ENCODE data around the gene ATP2B2.

ATP2B2 gene

DNA sequence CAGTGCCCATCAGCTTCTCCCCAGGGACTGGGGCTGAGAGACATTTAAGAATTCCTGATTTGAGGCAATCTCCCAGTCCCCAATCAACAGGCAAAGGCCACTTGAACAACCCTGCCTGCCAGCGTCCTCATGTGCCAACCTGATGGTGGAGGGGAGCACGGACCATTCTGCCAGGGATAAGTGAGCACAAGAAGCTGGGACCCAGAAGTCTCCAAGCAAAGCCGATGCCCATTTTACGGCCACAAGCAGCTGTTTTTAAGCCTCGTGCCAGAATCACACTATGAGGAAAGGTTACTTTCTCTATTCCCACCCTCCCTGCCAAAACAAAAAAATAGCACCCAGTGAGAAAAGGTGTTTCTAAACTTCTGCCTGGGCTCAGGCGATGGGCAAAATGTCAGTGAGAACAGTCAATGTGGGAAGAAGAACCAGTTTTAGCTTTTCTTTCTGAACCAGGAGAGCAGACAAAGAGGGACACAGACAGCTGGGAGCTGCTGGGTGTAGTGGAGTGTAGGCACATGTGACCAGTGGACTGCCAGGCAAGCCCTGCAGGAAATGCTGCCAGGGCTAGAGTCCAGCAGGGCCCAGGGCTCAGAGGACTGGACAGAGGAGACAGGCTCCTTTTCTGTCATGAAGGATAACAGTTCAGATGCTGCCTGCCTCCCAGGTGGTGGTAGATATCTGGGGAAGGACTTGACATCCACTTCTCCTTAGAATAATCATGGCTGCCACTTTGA, 57.7 kb downstream of the ATP2B2 start:
- no peak for DNase-seq

DNA sequence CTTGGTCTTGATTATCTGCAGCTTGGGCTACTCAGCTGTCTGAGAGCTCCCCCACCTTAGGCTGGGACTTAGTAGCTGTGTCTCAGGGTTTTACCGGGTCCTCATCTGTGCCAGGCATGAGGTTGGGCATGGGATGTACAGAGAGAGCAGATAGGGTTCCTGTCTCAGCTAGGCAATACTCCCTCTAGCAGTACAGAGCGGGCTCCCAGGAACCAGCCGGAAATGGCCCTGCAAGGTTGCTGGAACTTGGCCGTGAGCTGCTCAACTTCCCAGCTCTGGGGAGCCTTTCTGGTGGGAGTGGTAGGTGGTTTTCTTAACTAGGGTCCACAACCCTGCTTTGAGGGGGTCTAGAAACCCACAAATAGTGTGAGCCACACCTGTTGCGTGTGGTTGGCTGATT, 58.3 kb downstream of the ATP2B2 start:
- no peak for DNase-seq

GRCh38 chr3:10445561-10446175, 59.7 kb downstream of the ATP2B2 start:
- DNase-seq = no peak

DNA sequence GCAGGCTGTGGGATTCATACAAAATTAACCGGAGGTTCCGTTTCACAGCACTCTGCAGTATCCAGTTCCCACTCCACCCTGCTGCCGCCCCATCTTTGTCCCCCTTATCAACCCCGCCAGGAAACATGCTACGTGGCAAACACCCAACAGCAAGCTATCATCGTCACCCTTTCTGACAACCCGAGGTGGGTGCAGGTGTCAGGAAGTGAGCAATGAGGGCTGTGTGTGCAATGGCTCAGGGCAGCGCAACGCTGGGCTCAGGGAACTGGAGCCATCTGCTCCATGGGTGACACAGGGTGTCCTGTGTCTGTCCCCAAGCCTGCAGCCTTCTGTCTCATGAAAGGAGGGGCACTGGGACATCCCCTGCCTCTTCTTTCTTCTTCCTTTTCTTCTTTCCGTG, 60.9 kb downstream of the ATP2B2 start:
- DNase-seq = no peak

DNA sequence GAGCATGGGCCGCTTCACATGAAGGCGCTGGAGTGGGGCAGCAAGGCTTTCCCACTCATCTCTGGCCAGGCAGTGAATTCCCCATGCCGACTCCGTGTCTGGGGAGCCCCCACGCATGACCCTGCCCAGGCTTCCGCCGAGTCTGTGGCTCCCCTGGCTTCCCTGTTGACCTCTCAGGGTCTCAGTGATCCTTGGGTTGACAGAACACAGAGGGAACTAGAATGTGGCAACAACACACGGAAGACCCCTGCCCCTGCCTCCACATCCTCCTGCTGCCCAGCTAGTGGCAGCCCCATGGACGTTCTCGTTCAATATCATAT, 61.3 kb downstream of the ATP2B2 start:
- no peak for DNase-seq

DNA sequence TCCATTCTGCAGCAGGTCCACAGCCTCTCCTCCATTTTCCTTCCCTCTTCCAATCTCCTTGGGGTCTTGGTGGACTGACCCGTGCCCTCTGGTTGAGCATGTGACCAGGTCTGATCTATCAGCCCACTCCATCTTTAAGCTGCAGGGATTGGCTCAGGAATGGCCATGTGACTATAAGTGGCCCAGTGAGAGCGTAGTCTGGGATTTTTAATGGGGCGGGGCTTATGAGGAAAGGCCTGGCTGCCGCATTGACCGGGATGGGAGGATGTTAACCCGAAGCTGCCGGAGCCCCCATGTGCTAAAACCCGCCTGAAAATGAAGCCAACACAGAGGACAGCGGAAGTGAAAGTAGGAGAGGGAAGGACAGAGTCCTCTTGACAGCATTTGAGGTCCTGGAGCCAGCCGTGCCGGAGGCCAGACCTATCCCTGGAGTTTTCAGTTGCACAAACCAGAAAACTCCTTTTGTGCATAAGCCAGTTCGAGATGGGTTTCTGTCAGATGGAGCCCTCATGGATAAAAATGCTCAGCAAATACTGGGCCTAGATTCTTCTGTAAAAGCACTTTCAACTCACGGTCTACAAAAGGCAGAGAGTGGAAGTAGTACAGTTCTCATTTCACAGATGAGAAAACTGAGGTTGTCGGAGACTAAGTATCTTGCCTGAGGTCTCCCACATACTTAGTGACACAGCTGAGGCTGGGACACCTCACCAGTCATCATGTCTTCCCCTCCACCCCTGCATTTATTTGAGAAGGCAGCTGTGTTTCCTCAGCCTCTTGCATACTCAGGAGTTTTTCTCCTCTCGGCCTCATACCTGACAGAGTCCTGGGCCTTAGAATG, 61.9 kb downstream of the ATP2B2 start:
- DNase-seq = no peak

DNA sequence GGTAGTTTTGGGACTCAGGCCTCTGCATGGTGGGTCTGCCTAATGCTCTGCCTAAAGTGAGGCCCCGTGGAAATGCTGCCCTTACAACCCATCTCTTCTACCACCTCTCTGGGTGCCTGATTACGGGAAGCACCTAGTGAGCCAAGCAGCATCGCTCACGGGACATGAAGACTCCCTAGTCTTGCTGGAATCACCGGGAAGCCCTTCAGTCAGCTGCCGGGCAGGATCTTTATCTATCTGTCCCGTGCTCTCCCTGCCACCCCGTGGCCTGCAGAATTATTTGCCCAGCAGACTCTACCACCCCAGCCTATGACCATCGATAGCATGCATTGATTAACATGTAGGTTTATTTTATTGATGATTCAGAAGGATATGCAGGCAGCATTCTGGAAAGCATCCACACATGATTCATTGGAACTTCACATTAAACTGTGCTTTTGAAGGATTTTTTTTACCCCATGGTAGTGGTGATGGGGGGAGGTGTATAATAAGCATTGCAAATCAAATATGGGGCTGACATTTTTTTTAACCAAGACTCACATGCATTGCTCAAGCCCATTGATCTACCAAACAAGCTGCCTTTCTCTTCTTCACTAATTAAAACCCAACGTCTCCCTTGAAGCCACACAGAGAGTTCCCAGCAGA, 63.1 kb downstream of the ATP2B2 start:
- no peak for DNase-seq

- DNase-seq = no peak
Observed at GRCh38 chr3:10440684-10441083, 64.7 kb downstream of the ATP2B2 start.

DNA sequence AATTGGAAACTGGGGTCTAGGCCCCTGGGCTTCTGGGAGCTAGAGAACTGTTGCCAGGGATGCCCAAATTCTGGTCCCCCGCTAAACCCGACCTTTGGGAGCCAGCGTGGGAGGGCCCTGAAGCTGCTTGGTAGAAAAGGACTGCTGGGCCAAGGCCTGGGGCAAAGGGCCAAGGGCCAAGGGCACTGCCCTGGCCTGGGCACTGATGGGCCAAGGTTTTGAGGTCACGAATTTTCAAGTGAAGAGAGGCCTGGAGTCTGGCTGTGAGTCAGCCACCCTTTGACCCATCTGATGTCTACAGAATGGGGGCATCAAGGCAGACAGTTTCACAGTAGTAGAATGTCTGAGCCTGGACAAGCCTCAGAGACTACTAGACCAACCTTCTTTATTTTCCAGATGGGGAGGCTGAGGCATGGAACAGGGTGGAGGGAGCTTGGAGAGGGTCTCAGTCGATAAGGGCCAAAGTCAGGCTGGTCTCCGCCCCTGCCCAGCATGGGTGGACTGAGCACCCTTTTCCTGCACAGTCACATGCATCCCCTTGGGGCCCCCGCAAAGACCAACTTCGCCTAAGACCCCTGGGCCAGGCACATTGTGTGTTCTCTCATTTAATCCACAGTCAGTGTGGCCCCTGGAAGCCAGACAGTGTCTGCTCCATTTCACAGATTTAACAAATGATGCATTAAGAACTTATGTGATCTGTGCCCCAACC, 66.3 kb downstream of the ATP2B2 start:
- no peak for DNase-seq

DNA sequence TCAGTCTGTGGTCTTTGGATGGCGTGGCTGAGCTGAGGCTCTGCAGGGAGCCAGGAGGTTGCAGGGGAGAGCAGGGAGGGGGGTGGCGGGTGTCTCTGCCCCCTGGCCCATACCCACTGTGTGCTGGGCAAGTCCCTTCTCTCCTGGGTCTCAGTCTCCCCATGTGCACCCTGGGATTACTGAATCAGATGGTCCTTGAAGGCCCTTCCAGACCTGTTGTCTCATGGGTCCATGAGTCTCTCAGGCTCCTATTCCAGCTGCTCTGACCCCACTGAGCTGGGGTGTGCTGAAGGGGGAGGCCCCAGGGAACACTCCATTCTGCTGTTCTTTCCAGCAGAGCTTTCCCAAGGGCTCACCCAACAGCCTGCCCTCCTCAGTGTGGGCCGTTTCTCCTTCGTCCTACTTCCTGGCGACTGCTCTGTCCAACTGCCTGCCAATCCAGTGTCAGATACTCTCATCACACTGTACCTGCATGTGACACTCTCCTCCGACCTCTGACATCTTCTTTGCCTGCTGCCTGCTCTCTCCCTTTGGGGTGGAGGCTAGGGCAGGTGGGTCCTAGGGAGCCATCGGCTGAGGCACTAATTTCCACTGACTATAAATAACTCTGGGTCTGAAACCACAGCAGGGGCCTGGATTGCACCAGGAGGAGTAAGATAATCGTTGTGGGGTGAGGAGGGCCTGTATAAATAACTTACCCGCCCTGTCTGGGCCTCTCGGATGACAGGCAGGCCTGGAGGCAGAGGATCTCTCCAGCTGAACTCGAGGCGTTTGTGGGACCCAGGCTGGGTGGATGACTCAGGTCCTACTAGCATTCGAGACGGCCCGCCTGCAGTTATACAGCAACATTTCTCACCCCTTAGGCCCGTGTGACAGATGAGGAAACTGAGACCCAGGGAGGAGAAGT, 67.1 kb downstream of the ATP2B2 start:
- no peak for DNase-seq

- DNase-seq = peak; percentile 83
Observed at GRCh38 chr3:10437272-10437994, 68.0 kb downstream of the ATP2B2 start.

- no peak for DNase-seq
Observed at GRCh38 chr3:10435850-10436249, 69.5 kb downstream of the ATP2B2 start.

GRCh38 chr3:10434938-10435336, 70.4 kb downstream of the ATP2B2 start:
- no peak for DNase-seq

GRCh38 chr3:10434144-10434937, 71.0 kb downstream of the ATP2B2 start:
- DNase-seq = no peak

GRCh38 chr3:10432931-10433330, 72.5 kb downstream of the ATP2B2 start:
- DNase-seq = no peak

DNA sequence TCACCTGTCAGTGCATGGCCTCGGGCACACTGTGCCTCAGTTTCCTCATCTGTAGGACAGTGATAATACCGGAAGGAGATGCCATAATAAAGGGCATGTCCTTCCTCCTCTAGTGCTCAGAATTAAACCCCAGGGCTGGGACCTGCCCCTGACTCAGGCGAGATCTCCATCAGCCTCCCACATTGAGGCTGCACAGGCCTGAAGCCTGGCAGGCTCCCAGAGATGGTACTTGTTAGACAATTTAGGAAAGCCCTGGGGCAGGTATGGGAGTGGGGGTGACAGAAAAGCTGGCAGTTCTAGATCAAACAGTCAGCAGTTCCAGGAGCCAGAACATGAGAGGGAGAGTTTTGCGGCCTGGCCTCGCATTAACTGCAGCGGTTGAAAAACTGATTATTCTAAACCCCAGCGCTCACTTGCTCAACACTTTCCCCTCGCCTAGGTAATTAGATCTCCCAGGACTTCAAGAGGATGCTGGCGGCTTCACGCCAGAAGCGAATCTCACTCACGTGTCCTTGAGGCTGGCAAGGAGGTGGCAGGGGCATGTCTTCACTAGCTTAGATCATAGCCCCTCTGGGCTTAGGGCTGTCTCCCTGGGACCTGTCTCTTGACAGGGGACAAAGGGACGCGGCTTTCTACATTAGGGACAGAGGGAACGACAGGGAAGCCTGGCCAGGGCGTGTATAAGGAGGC, 73.1 kb downstream of the ATP2B2 start:
- DNase-seq = no peak

DNA sequence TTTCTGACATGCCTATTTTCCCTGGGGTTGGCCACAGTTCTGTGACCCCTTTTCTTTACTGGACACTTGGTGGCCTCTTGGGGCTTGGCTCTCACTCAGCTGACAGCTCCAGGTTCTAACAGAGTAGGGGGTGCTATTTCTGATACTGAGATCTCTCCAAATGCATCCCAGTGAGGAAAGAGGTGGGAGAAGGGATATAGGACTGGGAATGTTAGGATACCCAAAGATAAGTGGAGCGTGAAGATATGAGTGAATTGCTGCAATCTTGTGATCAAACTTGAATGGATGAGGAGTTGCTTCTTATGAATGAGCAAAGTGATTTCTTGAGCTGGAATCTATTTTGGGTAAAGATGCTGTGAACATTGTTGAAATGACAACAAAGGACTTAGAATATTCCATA, 74.6 kb downstream of the ATP2B2 start:
- DNase-seq = no peak

DNA sequence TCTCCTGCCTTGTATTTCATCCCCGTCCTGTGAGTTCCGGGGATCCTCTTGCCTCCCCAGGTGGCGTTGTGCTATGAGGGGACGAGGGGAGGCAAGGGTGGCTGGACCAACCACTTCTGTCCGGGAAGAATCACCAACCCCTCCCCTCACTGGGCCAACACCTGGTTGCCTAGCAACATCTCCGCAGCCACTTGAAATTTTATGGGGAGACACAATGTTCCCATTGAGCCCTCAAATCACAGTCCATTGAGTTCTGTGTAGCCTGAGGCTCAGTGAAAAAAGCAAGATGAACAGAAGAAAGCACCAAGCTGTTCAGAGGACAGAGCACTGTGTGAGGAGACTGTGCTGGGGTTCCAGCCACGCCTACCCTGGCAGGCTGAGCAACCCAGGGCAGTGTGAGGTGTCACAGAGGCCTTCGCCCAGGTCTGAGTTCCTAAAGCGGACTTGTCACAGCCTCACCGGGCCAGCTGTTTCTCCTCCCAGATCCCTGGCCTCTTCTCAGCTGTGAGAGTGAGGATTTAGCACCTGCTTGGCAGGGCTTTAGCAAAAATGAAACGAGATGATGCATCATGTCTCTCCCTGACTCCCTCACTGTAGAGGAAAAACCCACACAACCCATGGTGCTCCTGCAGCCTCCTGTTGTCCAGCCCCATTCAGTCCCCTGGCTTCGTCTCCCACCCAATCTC, 76.8 kb downstream of the ATP2B2 start:
- no peak for DNase-seq

Measured in activated CD8-positive, alpha-beta memory T cell treated with anti-CD3 and anti-CD28 coated beads for 24 hours (primary cell).